ENCODE measurements around the gene ZNF362.

Gene ZNF362

GRCh38 chr1:33267468-33268205 is 11.3 kb downstream of the ZNF362 start:
- no peak for DNase-seq (ENCODE audit: low read depth, low spot score)

GRCh38 chr1:33268457-33268856 is 12.2 kb downstream of the ZNF362 start:
- DNase-seq (ENCODE audit: low read depth, low spot score) = no peak

- no peak for DNase-seq (ENCODE audit: low read depth, low spot score)
Observed at GRCh38 chr1:33268927-33269610, 12.8 kb downstream of the ZNF362 start.

- no peak for DNase-seq (ENCODE audit: low read depth, low spot score)
Observed at GRCh38 chr1:33269621-33270020, 13.3 kb downstream of the ZNF362 start.

GRCh38 chr1:33270379-33270778 is 14.1 kb downstream of the ZNF362 start:
- no peak for DNase-seq (ENCODE audit: low read depth, low spot score)

GRCh38 chr1:33270808-33271465 is 14.6 kb downstream of the ZNF362 start:
- no peak for DNase-seq (ENCODE audit: low read depth, low spot score)

- no peak for DNase-seq (ENCODE audit: low read depth, low spot score)
Observed at GRCh38 chr1:33271666-33272505, 15.6 kb downstream of the ZNF362 start.

GRCh38 chr1:33272509-33272908 is 16.2 kb downstream of the ZNF362 start:
- DNase-seq (ENCODE audit: low read depth, low spot score) = no peak

- no peak for DNase-seq (ENCODE audit: low read depth, low spot score)
Observed at GRCh38 chr1:33272930-33273329, 16.6 kb downstream of the ZNF362 start.

- DNase-seq (ENCODE audit: low read depth, low spot score) = no peak
Observed at GRCh38 chr1:33273406-33273805, 17.1 kb downstream of the ZNF362 start.

GRCh38 chr1:33273961-33274371 is 17.7 kb downstream of the ZNF362 start:
- DNase-seq (ENCODE audit: low read depth, low spot score) = no peak

GRCh38 chr1:33274446-33274845 is 18.2 kb downstream of the ZNF362 start:
- no peak for DNase-seq (ENCODE audit: low read depth, low spot score)

GRCh38 chr1:33275195-33275594 is 18.9 kb downstream of the ZNF362 start:
- no peak for DNase-seq (ENCODE audit: low read depth, low spot score)

GRCh38 chr1:33275706-33276572 is 19.6 kb downstream of the ZNF362 start:
- no peak for DNase-seq (ENCODE audit: low read depth, low spot score)

GRCh38 chr1:33276573-33277298 is 20.4 kb downstream of the ZNF362 start:
- DNase-seq (ENCODE audit: low read depth, low spot score) = no peak

- DNase-seq (ENCODE audit: low read depth, low spot score) = no peak
Observed at GRCh38 chr1:33277488-33278084, 21.3 kb downstream of the ZNF362 start.

GRCh38 chr1:33280091-33280661 is 23.9 kb downstream of the ZNF362 start:
- no peak for DNase-seq (ENCODE audit: low read depth, low spot score)

GRCh38 chr1:33281554-33282303 is 25.4 kb downstream of the ZNF362 start:
- no peak for DNase-seq (ENCODE audit: low read depth, low spot score)

GRCh38 chr1:33282791-33283190 is 26.5 kb downstream of the ZNF362 start:
- no peak for DNase-seq (ENCODE audit: low read depth, low spot score)
